A673 (cell line): ENCODE measurements around the gene RRAGD. TPM values are rescaled to one million over a fixed set of nuclear protein-coding genes. Genes with fewer than 3 reads are reported as not detected.

Source experiments
- BruUV-seq: library from RNA; stranded (reverse); fragments of 400-500 nt; replicated peaks from 2 replicates; lab custom pipeline; 2021; lab: Mats Ljungman, UMichigan
- CTCF ChIA-PET: fragments of 300-600 bp; sonication (Branson Sonifier 250); formaldehyde crosslinking; loops from one replicate; lab custom pipeline; 2022; ENCODE audit warnings: antibody characterized with exemption; lab: Charles Lee
- POLR2A ChIA-PET: fragments of 300-600 bp; sonication (Branson Sonifier 250); formaldehyde crosslinking; loops from one replicate; lab custom pipeline; 2022; ENCODE audit warnings: antibody characterized with exemption; ENCODE audit not compliant: low non-redundant PET; lab: Charles Lee
- DNase-seq: peaks from one replicate; pipeline ENCODE4 v3.0.0-alpha.2; 2015; ENCODE audit warnings: low spot score
- H3K27ac ChIP-seq: fragments of 200-600 bp; sonication (generic); 2 replicates; pipeline ENCODE4 v1.5.1; 2016; ENCODE audit warnings: mixed run types, low read depth, mild to moderate bottlenecking, mixed read lengths, antibody characterized with exemption, low read length; ENCODE audit not compliant: poor library complexity, severe bottlenecking
- H3K27me3 ChIP-seq: fragments of 200-600 bp; sonication (generic); replicated peaks from 2 replicates; pipeline ENCODE4 v1.6.1; 2017; ENCODE audit warnings: mixed run types, low read depth, mild to moderate bottlenecking, mixed read lengths, antibody characterized with exemption, low read length; ENCODE audit not compliant: insufficient read depth, poor library complexity
- H3K36me3 ChIP-seq: fragments of 200-600 bp; sonication (generic); 2 replicates; pipeline ENCODE4 v1.6.1; 2016; ENCODE audit warnings: mixed run types, mild to moderate bottlenecking, mixed read lengths, antibody characterized with exemption, low read length; ENCODE audit not compliant: insufficient read depth, poor library complexity, severe bottlenecking
- H3K4me1 ChIP-seq: fragments of 200-600 bp; sonication (generic); 2 replicates; pipeline ENCODE4 v1.6.1; 2017; ENCODE audit warnings: mixed run types, mild to moderate bottlenecking, mixed read lengths, antibody characterized with exemption, low read length; ENCODE audit not compliant: insufficient read depth, poor library complexity, severe bottlenecking
- H3K4me3 ChIP-seq: fragments of 200-600 bp; sonication (generic); 2 replicates; pipeline ENCODE4 v1.5.1; 2016; ENCODE audit warnings: low read depth, mixed run types, mild to moderate bottlenecking, mixed read lengths, low read length; ENCODE audit not compliant: poor library complexity, severe bottlenecking
- H3K9me3 ChIP-seq: fragments of 200-600 bp; sonication (generic); 2 replicates; pipeline ENCODE4 v1.6.1; 2016; ENCODE audit warnings: mixed run types, low read depth, mild to moderate bottlenecking, mixed read lengths, antibody characterized with exemption, low read length; ENCODE audit not compliant: poor library complexity, severe bottlenecking
- EZH2 ChIP-seq: fragments of 200-600 bp; sonication (generic); IDR thresholded peaks from 2 replicates; pipeline ENCODE4 v1.6.1; 2017; ENCODE audit warnings: borderline replicate concordance, low read depth, mild to moderate bottlenecking, mixed read lengths, antibody characterized with exemption, low read length; ENCODE audit not compliant: poor library complexity, severe bottlenecking
- intact Hi-C: fragments of 100-400 bp; cut with micrococcal nuclease; formaldehyde crosslinking; loops from one replicate; pipeline ENCODE4 v1.10.0; 2022; ENCODE audit not compliant: unreplicated experiment
- total RNA-seq: library from RNA; stranded (reverse); gene quantifications from 2 replicates; pipeline ENCODE4 v1.2.3, GENCODE V29; 2021
- TF ChIP-seq, protein P1 (sequence below): fragments of 300-800, 200-600 bp; sonication (generic); conservative IDR thresholded peaks from 2 replicates; pipeline ENCODE4 v1.5.1; 2017; ENCODE audit warnings: low read depth, mild to moderate bottlenecking, antibody characterized with exemption, low read length, moderate library complexity, mixed read lengths

The RRAGD gene
- total RNA-seq, 1 experiment from 2014 or later = 9.5 TPM

DNA sequence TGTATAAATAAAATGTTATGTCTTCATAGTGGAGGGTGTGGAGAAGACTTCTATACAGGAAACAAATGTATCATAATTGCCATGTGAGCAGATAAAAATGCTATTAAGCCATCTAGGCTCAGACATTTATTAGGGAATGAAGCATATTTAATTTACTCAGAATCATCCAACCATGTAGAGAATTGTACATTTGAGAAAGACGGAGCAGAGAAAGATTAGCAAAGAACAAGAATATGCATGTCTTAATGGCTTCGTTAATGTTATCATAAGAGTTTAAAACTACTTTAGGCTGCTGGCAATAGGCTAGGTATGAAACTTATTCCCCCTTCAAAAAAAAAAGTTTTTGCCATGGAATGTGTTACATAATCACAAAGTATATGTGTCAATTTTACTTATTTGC, 26.9 kb upstream of the RRAGD start:
- intact Hi-C loops = loop anchor here (5.0 to 10.0 kb wide), 2 partner anchors 158 to 1036 kb away; no protein-coding TSS in a partner anchor
- Histone ChIP-seq H3K4me3 (no peak overlapping the region), H3K27me3 (no peaks in the 10 kb centered on the region), H3K9me3 (no peaks in the 10 kb centered on the region), H3K4me1 (peaks cover 51% of the 10 kb centered on the region), H3K36me3 (no peaks in the 10 kb centered on the region), H3K27ac (no peak overlapping the region)
- CTCF ChIA-PET = no interaction called here
- no TSS peak for BruUV-seq
- POLR2A ChIA-PET = no interaction called here
- no peak for DNase-seq
- TF ChIP-seq, protein P1, sequence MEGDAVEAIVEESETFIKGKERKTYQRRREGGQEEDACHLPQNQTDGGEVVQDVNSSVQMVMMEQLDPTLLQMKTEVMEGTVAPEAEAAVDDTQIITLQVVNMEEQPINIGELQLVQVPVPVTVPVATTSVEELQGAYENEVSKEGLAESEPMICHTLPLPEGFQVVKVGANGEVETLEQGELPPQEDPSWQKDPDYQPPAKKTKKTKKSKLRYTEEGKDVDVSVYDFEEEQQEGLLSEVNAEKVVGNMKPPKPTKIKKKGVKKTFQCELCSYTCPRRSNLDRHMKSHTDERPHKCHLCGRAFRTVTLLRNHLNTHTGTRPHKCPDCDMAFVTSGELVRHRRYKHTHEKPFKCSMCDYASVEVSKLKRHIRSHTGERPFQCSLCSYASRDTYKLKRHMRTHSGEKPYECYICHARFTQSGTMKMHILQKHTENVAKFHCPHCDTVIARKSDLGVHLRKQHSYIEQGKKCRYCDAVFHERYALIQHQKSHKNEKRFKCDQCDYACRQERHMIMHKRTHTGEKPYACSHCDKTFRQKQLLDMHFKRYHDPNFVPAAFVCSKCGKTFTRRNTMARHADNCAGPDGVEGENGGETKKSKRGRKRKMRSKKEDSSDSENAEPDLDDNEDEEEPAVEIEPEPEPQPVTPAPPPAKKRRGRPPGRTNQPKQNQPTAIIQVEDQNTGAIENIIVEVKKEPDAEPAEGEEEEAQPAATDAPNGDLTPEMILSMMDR = no peak
- TF ChIP-seq EZH2 = no peak

DNA sequence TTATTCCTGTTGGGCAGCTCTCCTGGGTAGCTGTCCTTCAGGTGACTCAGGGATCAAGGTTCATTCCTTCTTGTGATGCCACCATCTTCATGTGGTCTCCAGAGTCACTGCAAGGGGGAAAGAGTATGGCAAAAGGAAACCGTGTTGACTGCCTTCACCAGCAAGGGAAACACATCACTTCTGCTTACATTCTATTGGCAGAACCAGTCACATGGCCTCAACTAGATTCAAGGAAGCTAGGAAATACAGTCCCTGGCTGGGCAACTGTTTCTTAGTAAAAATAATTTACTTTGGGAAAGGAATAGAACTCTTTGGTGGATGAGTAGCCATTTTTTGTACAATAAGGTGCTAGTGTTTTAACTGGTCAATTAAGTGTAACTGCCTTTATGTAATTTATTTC, 26.2 kb upstream of the RRAGD start:
- no peak for DNase-seq
- no peak for TF ChIP-seq EZH2
- TF ChIP-seq, protein P1 = no peak
- intact Hi-C loops = loop anchor here (5.0 to 10.0 kb wide), 2 partner anchors 159 to 1037 kb away; no protein-coding TSS in a partner anchor
- Histone ChIP-seq H3K27ac (no peak overlapping the region), H3K4me3 (no peak overlapping the region), H3K27me3 (no peaks in the 10 kb centered on the region), H3K4me1 (peaks cover 56% of the 10 kb centered on the region), H3K36me3 (no peaks in the 10 kb centered on the region), H3K9me3 (no peaks in the 10 kb centered on the region)
- no TSS peak for BruUV-seq
- ChIA-PET CTCF (no interaction called here), POLR2A (no interaction called here)

DNA sequence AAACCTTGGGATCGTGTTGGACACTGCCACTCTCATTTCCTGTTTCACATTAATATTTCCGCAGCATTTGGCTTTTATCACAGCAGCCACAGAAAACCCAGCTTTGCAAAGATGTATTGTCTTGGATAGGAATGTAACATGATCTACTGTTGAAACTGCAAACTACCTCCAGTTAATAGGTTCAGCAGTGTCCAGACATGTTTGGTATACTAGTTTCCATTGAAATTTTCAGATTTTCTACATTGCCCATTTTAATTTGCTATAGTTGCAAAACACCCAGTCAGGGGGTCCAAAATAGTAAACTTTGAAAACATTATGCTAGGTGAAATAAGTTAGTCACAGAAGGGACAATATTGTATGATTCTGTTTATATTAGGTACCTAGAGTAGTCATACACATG, 24.2 kb upstream of the RRAGD start:
- no peaks in the 10 kb centered on the region for H3K27me3 ChIP-seq
- no peaks in the 10 kb centered on the region for H3K36me3 ChIP-seq
- intact Hi-C loops = loop anchor here (5.0 to 10.0 kb wide), 2 partner anchors 161 to 1039 kb away; no protein-coding TSS in a partner anchor
- TF ChIP-seq, protein P1 = no peak
- TF ChIP-seq EZH2 = no peak
- BruUV-seq = no TSS peak
- no peaks in the 10 kb centered on the region for H3K9me3 ChIP-seq
- H3K4me1 ChIP-seq = peaks cover 61% of the 10 kb centered on the region
- peak; percentile 93 for DNase-seq
- H3K4me3 ChIP-seq = peak overlapping the region; percentile 83
- H3K27ac ChIP-seq = peak overlapping the region; percentile 95
- CTCF ChIA-PET = no interaction called here
- POLR2A ChIA-PET = no interaction called here
